GM18520 (cell line): ENCODE results near the gene GRK5.
"Not testable (repeated sequence)": the region's sequence is repeated elsewhere in the genome, so short reads cannot be mapped to it uniquely, and the experiment has no call there.

Source experiments
- ATAC-seq: cut with Tn5 transposase; IDR thresholded peaks from one replicate; pipeline ENCODE4 v1.9.1; 2021; ENCODE audit not compliant: unreplicated experiment

GRK5 gene

GRCh38 chr10:119248184-119248583 is 40.8 kb downstream of the GRK5 start:
- no peak for ATAC-seq

- ATAC-seq, result no peak
Measured at GRCh38 chr10:119248681-119249080, 41.3 kb downstream of the GRK5 start.

- ATAC-seq, result no peak
Measured at GRCh38 chr10:119250641-119251314, 43.4 kb downstream of the GRK5 start.

- no peak for ATAC-seq
Measured at GRCh38 chr10:119251315-119251708, 43.9 kb downstream of the GRK5 start.

GRCh38 chr10:119252051-119252465 is 44.7 kb downstream of the GRK5 start:
- no peak for ATAC-seq

GRCh38 chr10:119252470-119253151 is 45.2 kb downstream of the GRK5 start:
- ATAC-seq, result no peak

GRCh38 chr10:119253433-119254174 is 46.2 kb downstream of the GRK5 start:
- ATAC-seq, result no peak

GRCh38 chr10:119254335-119254734 is 47.0 kb downstream of the GRK5 start:
- ATAC-seq, result no peak

- no peak for ATAC-seq
Measured at GRCh38 chr10:119256030-119256429, 48.7 kb downstream of the GRK5 start.

GRCh38 chr10:119256897-119257296 is 49.5 kb downstream of the GRK5 start:
- no peak for ATAC-seq

- no peak for ATAC-seq
Measured at GRCh38 chr10:119257899-119258419, 50.6 kb downstream of the GRK5 start.

GRCh38 chr10:119259345-119259744 is 52.0 kb downstream of the GRK5 start:
- no peak for ATAC-seq

GRCh38 chr10:119261016-119261415 is 53.6 kb downstream of the GRK5 start:
- ATAC-seq, result not testable (repeated sequence)

- ATAC-seq, result no peak
Measured at GRCh38 chr10:119263951-119264617, 56.7 kb downstream of the GRK5 start.

GRCh38 chr10:119265691-119266090 is 58.3 kb downstream of the GRK5 start:
- ATAC-seq, result no peak

GRCh38 chr10:119267384-119267783 is 60.0 kb downstream of the GRK5 start:
- ATAC-seq, result no peak

- ATAC-seq, result no peak
Measured at GRCh38 chr10:119268428-119268827, 61.1 kb downstream of the GRK5 start.

GRCh38 chr10:119268871-119269506 is 61.6 kb downstream of the GRK5 start:
- ATAC-seq, result peak; percentile 72

GRCh38 chr10:119269737-119270136 is 62.4 kb downstream of the GRK5 start:
- ATAC-seq, result no peak

GRCh38 chr10:119270762-119271366 is 63.5 kb downstream of the GRK5 start:
- no peak for ATAC-seq
